ENCODE measurements around the gene DGCR8.

DNA sequence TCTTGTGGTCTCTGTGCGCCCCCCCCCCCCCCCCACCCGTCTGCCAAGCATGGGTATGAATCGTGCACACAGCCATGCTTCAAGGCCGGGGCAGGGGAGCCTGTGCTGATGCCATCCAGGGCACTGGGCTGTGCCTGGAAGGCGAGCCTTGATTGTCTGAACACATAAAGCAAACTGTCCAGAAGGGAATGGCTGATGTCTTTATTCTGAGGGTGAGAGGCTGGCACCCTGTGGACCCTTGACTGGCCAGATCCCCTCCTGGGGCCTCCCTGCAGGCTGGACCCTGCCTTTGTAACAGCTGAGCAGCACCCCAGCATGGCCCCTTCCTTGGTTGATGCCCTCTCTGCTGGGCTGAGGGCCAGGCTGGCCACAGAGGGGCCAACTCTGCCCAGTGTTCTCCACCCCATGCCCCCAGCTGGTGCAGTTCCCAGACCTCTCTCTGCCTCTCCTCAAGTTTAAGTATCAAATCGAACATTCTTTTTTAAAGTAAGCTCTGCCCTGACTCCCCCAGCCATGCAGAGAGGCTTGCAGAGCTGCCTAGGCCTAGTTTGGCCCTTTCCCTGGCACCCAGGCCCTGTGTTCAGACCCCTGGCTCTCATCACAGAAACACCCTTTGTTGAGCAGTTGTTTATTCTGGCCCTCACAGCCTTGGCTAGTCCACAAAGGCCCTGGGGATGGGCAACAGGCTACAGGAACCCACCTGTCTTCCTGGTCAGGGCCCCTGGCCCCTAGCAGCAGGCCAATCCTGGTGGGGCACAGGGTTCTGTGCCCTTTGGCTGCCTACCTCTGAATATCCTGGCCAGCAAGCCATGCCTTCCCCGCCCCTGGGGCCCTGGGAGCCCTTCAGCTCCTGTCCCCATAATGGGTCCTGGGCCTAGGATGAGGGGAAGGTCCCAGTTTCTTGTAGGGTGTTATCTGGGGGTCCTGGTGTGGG is 31.9 kb downstream of the DGCR8 start:
- TF ChIP-seq, protein P1, sequence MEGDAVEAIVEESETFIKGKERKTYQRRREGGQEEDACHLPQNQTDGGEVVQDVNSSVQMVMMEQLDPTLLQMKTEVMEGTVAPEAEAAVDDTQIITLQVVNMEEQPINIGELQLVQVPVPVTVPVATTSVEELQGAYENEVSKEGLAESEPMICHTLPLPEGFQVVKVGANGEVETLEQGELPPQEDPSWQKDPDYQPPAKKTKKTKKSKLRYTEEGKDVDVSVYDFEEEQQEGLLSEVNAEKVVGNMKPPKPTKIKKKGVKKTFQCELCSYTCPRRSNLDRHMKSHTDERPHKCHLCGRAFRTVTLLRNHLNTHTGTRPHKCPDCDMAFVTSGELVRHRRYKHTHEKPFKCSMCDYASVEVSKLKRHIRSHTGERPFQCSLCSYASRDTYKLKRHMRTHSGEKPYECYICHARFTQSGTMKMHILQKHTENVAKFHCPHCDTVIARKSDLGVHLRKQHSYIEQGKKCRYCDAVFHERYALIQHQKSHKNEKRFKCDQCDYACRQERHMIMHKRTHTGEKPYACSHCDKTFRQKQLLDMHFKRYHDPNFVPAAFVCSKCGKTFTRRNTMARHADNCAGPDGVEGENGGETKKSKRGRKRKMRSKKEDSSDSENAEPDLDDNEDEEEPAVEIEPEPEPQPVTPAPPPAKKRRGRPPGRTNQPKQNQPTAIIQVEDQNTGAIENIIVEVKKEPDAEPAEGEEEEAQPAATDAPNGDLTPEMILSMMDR (IDR thresholded peaks at IDR 0.05 in 8 of 11, conservative IDR thresholded peaks at IDR 0.05 in 3 of 11): no peak
- TF ChIP-seq POLR2A (IDR thresholded peaks at IDR 0.05) (no peak), POLR2AphosphoS5 (IDR thresholded peaks at IDR 0.05) (no peak)

Measured in spleen (tissue), 7 donors.